ENCODE measurements around the gene CSF1.

CSF1 gene

DNA sequence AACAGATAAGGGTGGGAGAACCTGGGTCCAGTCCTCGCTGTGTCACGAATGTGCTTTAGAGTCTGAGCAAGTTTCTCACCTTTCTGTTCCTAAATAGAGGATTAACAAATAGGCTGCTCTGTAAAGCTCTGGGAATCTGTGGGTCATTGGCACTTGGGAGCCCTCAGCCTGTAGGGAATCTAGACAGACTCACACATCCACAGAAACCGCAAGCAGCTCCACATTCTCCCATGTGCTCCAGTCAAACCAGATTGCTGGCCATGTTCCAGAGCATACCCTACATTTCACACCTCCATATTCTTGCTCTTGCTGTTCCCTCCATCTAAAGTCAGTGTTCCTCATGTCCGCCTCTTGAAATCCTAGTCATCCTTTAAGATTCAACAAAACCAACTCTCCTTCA, 66.1 kb downstream of the CSF1 start:
- no peak for DNase-seq

DNA sequence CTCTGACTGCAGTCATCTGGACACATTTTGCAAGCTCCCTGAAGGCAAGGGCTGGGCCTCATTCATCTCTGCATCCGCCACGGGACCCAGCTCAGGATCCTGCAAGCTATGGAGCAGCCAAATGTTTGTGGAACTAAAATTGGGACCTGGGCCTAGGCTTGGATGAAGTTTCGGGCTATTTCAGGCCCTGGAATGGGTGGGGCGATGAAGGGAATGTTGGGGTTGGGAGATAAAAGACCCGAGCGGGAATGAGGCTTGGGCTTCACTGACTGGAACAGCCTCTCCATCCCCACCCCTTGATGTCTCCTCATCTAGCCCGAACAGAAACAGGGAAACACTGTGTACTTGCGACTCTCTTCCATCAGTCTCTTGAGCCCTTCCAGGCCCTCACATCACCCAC, 66.6 kb downstream of the CSF1 start:
- no peak for DNase-seq

DNA sequence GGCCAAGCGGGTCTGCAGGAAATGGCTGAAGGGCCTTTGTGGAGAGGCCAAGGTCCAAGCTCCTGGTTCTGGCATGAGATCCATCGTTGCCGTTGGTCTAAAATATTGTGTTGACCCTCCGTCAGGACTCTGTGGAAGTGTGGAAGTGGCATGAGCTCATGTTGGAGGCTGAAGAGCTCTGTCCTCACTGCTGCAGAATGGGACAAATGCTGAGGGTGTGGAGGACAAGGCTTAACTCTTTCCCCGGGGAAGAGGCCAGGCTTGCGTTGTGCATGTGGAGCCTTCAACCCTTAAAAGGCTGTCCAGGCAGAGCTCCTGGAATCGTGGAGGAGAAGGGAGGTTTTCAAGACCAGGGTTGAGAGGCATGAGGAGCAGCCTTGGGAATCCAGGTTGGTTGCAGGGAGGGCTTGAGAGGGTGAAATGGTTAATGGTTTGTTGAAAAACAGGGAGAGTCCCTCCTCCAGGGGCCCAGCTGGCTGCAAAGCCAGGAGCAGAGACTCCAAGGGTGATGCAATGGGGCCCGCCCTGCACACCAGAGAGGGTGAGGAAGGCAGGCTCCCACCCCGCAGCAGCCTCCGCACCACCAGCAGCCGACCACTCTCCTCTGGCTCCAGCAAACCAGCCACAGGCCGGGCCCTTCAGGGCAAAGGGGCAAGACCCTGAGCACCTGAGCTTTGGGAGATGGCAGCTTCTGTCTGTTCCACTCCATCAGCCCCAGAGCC, 67.2 kb downstream of the CSF1 start:
- DNase-seq = no peak

DNA sequence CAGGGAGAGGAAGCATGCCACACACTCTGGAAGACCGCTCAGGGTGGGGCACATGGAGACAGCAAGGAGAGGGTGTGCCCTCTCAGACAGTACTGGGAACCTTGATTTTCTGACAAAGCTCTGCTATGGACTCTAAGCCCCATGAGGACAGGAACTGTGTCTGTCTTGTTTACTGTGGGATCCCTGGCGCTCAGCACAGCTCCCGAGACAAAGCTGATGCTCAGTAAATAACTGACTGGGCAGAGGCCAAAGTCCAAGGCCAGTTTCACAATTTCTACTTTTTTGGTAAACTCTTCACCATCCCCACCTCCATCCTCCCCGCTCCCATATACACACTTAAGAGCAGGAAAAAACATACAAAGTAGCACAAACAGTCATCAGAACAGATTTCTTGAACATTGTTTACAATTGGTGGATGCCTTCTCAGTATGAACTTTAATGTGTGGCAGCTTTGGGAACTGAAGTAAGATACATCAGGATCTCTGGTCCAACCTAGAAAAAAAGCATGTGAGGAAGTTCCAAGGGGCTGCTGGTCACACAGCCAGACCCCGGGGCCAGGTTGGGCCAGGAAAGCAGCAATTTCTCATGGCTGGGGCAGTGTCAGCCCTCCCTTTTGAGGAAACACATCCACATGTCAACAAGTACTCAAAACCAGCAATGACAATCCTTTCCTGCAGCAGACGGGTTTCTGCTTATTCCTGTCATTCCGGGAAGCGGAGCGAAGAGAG, 68.3 kb downstream of the CSF1 start:
- DNase-seq = no peak

DNA sequence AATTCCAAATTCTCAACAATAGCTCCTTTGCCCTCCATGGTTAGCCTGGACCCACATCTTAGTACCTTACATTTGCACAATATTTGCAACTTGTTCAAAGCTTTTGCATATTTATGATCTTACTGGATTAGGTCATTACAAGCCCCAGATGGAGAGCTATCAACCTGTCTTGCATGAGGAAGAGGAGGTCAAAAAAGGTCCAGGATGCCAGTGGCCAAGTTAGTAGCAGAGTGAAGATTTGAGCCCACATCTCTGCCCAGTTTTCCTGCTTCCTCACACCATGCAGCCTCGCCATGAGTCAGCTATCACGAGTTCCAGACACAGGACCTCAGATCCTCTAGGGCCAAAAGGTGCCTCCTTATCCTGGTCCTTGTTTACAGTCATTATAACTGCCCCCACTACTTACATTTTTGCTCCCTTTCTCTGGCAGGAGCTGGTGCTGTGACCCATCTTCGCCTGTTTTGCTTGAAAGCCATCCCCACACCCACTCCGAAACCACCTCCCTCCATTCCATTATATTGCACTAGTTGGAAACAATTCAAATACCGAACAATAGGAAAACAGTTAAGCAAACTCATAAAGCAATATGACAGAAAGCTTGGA, 68.9 kb downstream of the CSF1 start:
- DNase-seq = no peak

Measured in amygdala (tissue), 56 donors.